Suppressor macrophage (primary cell): ENCODE results near the gene ACADM.
"Not testable (repeated sequence)": the region's sequence is repeated elsewhere in the genome, so short reads cannot be mapped to it uniquely, and the experiment has no call there.

Source experiments
- DNase-seq, 4 experiments: peaks; one replicate each; pipeline ENCODE4 v3.0.0-alpha.2; 2020 to 2022

ACADM gene

GRCh38 chr1:75742047-75742625 lies 17.6 kb downstream of the ACADM start:
- DNase-seq = peak in 3 of 4 experiments; percentile 35 to 42 (median 41)

GRCh38 chr1:75745276-75745675 lies 20.8 kb downstream of the ACADM start:
- DNase-seq = peak; percentile 12 to 66 (median 55)

- not testable (repeated sequence) for DNase-seq
These were observed 32.7 kb downstream of the ACADM start for GRCh38 chr1:75757210-75757609.

GRCh38 chr1:75758543-75758942 lies 34.0 kb downstream of the ACADM start:
- not testable (repeated sequence) for DNase-seq

- no peak for DNase-seq
These were observed 39.6 kb downstream of the ACADM start for GRCh38 chr1:75764057-75764655.

GRCh38 chr1:75765697-75766355 lies 41.3 kb downstream of the ACADM start:
- DNase-seq = peak in 2 of 4 experiments; percentile 13 to 18

GRCh38 chr1:75768016-75768415 lies 43.5 kb downstream of the ACADM start:
- no peak for DNase-seq

GRCh38 chr1:75770761-75771160 lies 46.3 kb downstream of the ACADM start:
- DNase-seq = no peak

- DNase-seq = no peak
These were observed 47.5 kb downstream of the ACADM start for GRCh38 chr1:75771978-75772377.

GRCh38 chr1:75777812-75778211 lies 53.3 kb downstream of the ACADM start:
- DNase-seq = not testable (repeated sequence)

- not testable (repeated sequence) for DNase-seq
These were observed 54.2 kb downstream of the ACADM start for GRCh38 chr1:75778694-75779093.

- DNase-seq = not testable (repeated sequence)
These were observed 55.7 kb downstream of the ACADM start for GRCh38 chr1:75780183-75780582.

GRCh38 chr1:75783920-75784319 lies 59.4 kb downstream of the ACADM start:
- not testable (repeated sequence) for DNase-seq

- no peak for DNase-seq
These were observed 60.9 kb downstream of the ACADM start for GRCh38 chr1:75785320-75785982.

GRCh38 chr1:75785983-75786853 lies 61.7 kb downstream of the ACADM start, which contains the start of gene RABGGTB:
RABGGTB (plus strand) TSS chr1:75786256; CDS start chr1:75786272, 16 bp downstream.
- peak; percentile 97 to 99 (median 98) for DNase-seq

GRCh38 chr1:75786901-75787493 lies 62.5 kb downstream of the ACADM start:
- peak in 1 of 4 experiments; percentile 5 for DNase-seq

- DNase-seq = no peak
These were observed 63.0 kb downstream of the ACADM start for GRCh38 chr1:75787524-75787923.

- no peak for DNase-seq
These were observed 65.5 kb downstream of the ACADM start for GRCh38 chr1:75789988-75790387.

GRCh38 chr1:75791022-75791421 lies 66.5 kb downstream of the ACADM start:
- DNase-seq = no peak

- DNase-seq = no peak
These were observed 67.6 kb downstream of the ACADM start for GRCh38 chr1:75792091-75792490.

- no peak for DNase-seq
These were observed 69.9 kb downstream of the ACADM start for GRCh38 chr1:75794382-75794781.

- no peak for DNase-seq
These were observed 71.2 kb downstream of the ACADM start for GRCh38 chr1:75795703-75796193.
